Neutrophil (primary cell): ENCODE data around the gene CCBE1.

Source experiments
- H3K27ac ChIP-seq: fragments of 200-600 bp; sonication (generic); 2 replicates; pipeline ENCODE4 v1.5.1; 2016; ENCODE audit warnings: mild to moderate bottlenecking, moderate library complexity
- H3K27me3 ChIP-seq: fragments of 200-600 bp; sonication (generic); 2 replicates; pipeline ENCODE4 v1.6.0; 2016; ENCODE audit warnings: mild to moderate bottlenecking
- H3K36me3 ChIP-seq: fragments of 200-600 bp; sonication (generic); 2 replicates; pipeline ENCODE4 v1.5.1; 2017
- H3K4me1 ChIP-seq, 2 experiments: fragments of 200-600 bp in 1 of 2; sonication (generic) in 1 of 2; 1 replicate in 1 of 2; 2 replicates in 1 of 2; pipeline versions ENCODE4 v1.5.1 to v1.6.1; 2013 to 2016; ENCODE audit warnings: low read depth in 1 of 2, low read length in 1 of 2, mild to moderate bottlenecking in 1 of 2, moderate library complexity in 1 of 2; ENCODE audit not compliant: control insufficient read depth in 1 of 2, insufficient read depth in 1 of 2
- H3K4me3 ChIP-seq, 2 experiments: fragments of 200-600 bp in 1 of 2; sonication (generic) in 1 of 2; 1 replicate in 1 of 2; 2 replicates in 1 of 2; pipeline ENCODE4 v1.5.1; 2013 to 2016; ENCODE audit warnings: low read depth in 1 of 2, low read length in 1 of 2, mild to moderate bottlenecking in 1 of 2, moderate library complexity in 1 of 2
- H3K9me3 ChIP-seq: fragments of 200-600 bp; sonication (generic); 2 replicates; pipeline ENCODE4 v1.5.1; 2016
- TF ChIP-seq, protein P1 (sequence below): fragments of 200-600 bp; sonication (generic); IDR thresholded peaks from 2 replicates; pipeline ENCODE4 v1.5.1; 2016; ENCODE audit warnings: antibody characterized with exemption

Gene CCBE1

GRCh38 chr18:59484131-59484530 lies 213.1 kb downstream of the CCBE1 start:
- no peaks in the 10 kb centered on the region for H3K4me1 ChIP-seq
- H3K27ac ChIP-seq, result no peak overlapping the region
- no peaks in the 10 kb centered on the region for H3K27me3 ChIP-seq
- H3K36me3 ChIP-seq, result no peaks in the 10 kb centered on the region
- H3K4me3 ChIP-seq, result no peak overlapping the region
- TF ChIP-seq, protein P1, sequence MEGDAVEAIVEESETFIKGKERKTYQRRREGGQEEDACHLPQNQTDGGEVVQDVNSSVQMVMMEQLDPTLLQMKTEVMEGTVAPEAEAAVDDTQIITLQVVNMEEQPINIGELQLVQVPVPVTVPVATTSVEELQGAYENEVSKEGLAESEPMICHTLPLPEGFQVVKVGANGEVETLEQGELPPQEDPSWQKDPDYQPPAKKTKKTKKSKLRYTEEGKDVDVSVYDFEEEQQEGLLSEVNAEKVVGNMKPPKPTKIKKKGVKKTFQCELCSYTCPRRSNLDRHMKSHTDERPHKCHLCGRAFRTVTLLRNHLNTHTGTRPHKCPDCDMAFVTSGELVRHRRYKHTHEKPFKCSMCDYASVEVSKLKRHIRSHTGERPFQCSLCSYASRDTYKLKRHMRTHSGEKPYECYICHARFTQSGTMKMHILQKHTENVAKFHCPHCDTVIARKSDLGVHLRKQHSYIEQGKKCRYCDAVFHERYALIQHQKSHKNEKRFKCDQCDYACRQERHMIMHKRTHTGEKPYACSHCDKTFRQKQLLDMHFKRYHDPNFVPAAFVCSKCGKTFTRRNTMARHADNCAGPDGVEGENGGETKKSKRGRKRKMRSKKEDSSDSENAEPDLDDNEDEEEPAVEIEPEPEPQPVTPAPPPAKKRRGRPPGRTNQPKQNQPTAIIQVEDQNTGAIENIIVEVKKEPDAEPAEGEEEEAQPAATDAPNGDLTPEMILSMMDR, result no peak
- H3K9me3 ChIP-seq, result no peaks in the 10 kb centered on the region

GRCh38 chr18:59481436-59481835 lies 215.8 kb downstream of the CCBE1 start:
- H3K9me3 ChIP-seq, result no peaks in the 10 kb centered on the region
- H3K27me3 ChIP-seq, result no peaks in the 10 kb centered on the region
- no peaks in the 10 kb centered on the region for H3K4me1 ChIP-seq
- H3K4me3 ChIP-seq, result no peak overlapping the region
- H3K27ac ChIP-seq, result no peak overlapping the region
- TF ChIP-seq, protein P1, result no peak
- H3K36me3 ChIP-seq, result no peaks in the 10 kb centered on the region

GRCh38 chr18:59479776-59480175 lies 217.4 kb downstream of the CCBE1 start:
- H3K36me3 ChIP-seq, result no peaks in the 10 kb centered on the region
- no peaks in the 10 kb centered on the region for H3K4me1 ChIP-seq
- H3K27ac ChIP-seq, result no peak overlapping the region
- TF ChIP-seq, protein P1, result no peak
- no peaks in the 10 kb centered on the region for H3K9me3 ChIP-seq
- no peak overlapping the region for H3K4me3 ChIP-seq
- no peaks in the 10 kb centered on the region for H3K27me3 ChIP-seq

DNA sequence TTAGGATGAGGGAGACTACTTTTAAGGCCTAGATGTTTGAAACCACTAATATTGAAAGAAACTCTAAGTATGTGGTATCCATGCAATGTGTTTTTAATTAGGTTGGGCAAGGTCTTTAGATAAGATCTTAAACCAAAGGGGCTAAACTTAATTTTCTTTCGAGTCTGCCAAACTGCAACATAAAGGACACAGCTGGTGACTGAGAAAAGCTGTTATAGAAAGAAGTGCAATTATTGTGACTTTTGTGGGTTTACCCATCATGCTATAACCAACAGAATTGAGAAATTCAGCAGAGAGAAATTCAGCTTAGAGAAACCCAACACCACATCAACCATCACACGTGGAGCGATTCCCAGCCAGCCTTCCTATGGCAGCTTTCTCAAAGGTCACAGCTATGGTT lies 218.6 kb downstream of the CCBE1 start:
- no peaks in the 10 kb centered on the region for H3K4me1 ChIP-seq
- TF ChIP-seq, protein P1, result no peak
- no peak overlapping the region for H3K27ac ChIP-seq
- H3K27me3 ChIP-seq, result no peaks in the 10 kb centered on the region
- no peak overlapping the region for H3K4me3 ChIP-seq
- H3K9me3 ChIP-seq, result no peaks in the 10 kb centered on the region
- H3K36me3 ChIP-seq, result no peaks in the 10 kb centered on the region

GRCh38 chr18:59477849-59478248 lies 219.4 kb downstream of the CCBE1 start:
- Histone ChIP-seq H3K27ac (no peak overlapping the region), H3K4me3 (no peak overlapping the region), H3K36me3 (no peaks in the 10 kb centered on the region), H3K9me3 (no peaks in the 10 kb centered on the region), H3K4me1 (no peaks in the 10 kb centered on the region), H3K27me3 (no peaks in the 10 kb centered on the region)
- TF ChIP-seq, protein P1, result no peak

- TF ChIP-seq, protein P1, result no peak
- Histone ChIP-seq H3K4me3 (no peak overlapping the region), H3K27ac (no peak overlapping the region), H3K36me3 (no peaks in the 10 kb centered on the region), H3K9me3 (no peaks in the 10 kb centered on the region), H3K27me3 (no peaks in the 10 kb centered on the region), H3K4me1 (no peaks in the 10 kb centered on the region)
These were observed 226.6 kb downstream of the CCBE1 start for GRCh38 chr18:59470561-59471121.
